HepG2 (cell line): ENCODE results near the gene SWSAP1. TPM values are rescaled to one million over a fixed set of nuclear protein-coding genes. Genes with fewer than 3 reads are reported as not detected.

ENCODE experiments used
- ASH2L ChIP-seq: fragments of 300-600, 200-600 bp; sonication (generic); IDR thresholded peaks from 2 replicates; pipeline ENCODE4 v1.7.0; 2017; ENCODE audit warnings: low read depth, mild to moderate bottlenecking, moderate library complexity, mixed read lengths, low read length; ENCODE audit not compliant: insufficient read length
- BHLHE40 ChIP-seq: IDR thresholded peaks from 2 replicates; pipeline ENCODE4 v1.6.1; 2011; ENCODE audit warnings: low read length, improper control_type of control experiment
- GPN1 ChIP-seq: sonication (generic); formaldehyde crosslinking; IDR thresholded peaks from 2 replicates; pipeline ENCODE4 v1.5.1; 2020; ENCODE audit warnings: missing genetic modification reagents, borderline replicate concordance
- HINFP ChIP-seq: sonication (generic); formaldehyde crosslinking; IDR thresholded peaks from 2 replicates; pipeline ENCODE4 v1.4.0; 2020; ENCODE audit warnings: low read depth, mild to moderate bottlenecking, missing genetic modification reagents
- JUN ChIP-seq: sonication (generic); formaldehyde crosslinking; IDR thresholded peaks from 2 replicates; pipeline ENCODE4 v1.4.0; 2020; ENCODE audit warnings: mild to moderate bottlenecking, missing genetic modification reagents
- NAIF1 ChIP-seq: sonication (generic); formaldehyde crosslinking; IDR thresholded peaks from 2 replicates; pipeline ENCODE4 v1.5.0; 2020; ENCODE audit warnings: mild to moderate bottlenecking, missing genetic modification reagents, borderline replicate concordance
- NRL ChIP-seq: sonication (generic); formaldehyde crosslinking; IDR thresholded peaks from 2 replicates; pipeline ENCODE4 v1.5.0; 2020; ENCODE audit warnings: missing genetic modification reagents, mild to moderate bottlenecking, moderate library complexity, borderline replicate concordance
- RAD51 ChIP-seq: fragments of 450-650 bp; IDR thresholded peaks from 2 replicates; pipeline ENCODE4 v1.6.1; 2016; ENCODE audit warnings: borderline replicate concordance
- SIN3A ChIP-seq: IDR thresholded peaks from 2 replicates; pipeline ENCODE4 v1.6.1; 2011; ENCODE audit warnings: low read depth, mild to moderate bottlenecking, control low read depth, low read length, borderline replicate concordance
- TAF1 ChIP-seq: sonication (generic); formaldehyde crosslinking; IDR thresholded peaks from 2 replicates; pipeline ENCODE4 v1.4.0; 2020; ENCODE audit warnings: missing genetic modification reagents
- WIZ ChIP-seq: sonication (generic); formaldehyde crosslinking; IDR thresholded peaks from 2 replicates; pipeline ENCODE4 v1.5.1; 2020; ENCODE audit warnings: mild to moderate bottlenecking, missing genetic modification reagents
- ZEB1 ChIP-seq: IDR thresholded peaks from 2 replicates; pipeline ENCODE4 v1.6.1; 2012; ENCODE audit warnings: mild to moderate bottlenecking, low read depth, inconsistent platforms; ENCODE audit not compliant: insufficient replicate concordance
- ZIK1 ChIP-seq: sonication (generic); formaldehyde crosslinking; IDR thresholded peaks from 2 replicates; pipeline ENCODE4 v1.5.0; 2020; ENCODE audit warnings: mild to moderate bottlenecking, low read depth, missing genetic modification reagents, borderline replicate concordance
- ZNF234 ChIP-seq: sonication (generic); formaldehyde crosslinking; conservative IDR thresholded peaks from 2 replicates; pipeline ENCODE4 v1.5.1; 2020; ENCODE audit warnings: mild to moderate bottlenecking, missing genetic modification reagents
- ZNF326 ChIP-seq: sonication (generic); formaldehyde crosslinking; IDR thresholded peaks from 2 replicates; pipeline ENCODE4 v1.4.0; 2020; ENCODE audit warnings: missing genetic modification reagents, borderline replicate concordance
- ZNF816 ChIP-seq: sonication (generic); formaldehyde crosslinking; IDR thresholded peaks from 2 replicates; pipeline ENCODE4 v1.8.0; 2022; ENCODE audit warnings: missing genetic modification reagents, mild to moderate bottlenecking, borderline replicate concordance
- ZSCAN31 ChIP-seq: sonication (generic); formaldehyde crosslinking; IDR thresholded peaks from 2 replicates; pipeline ENCODE4 v1.5.0; 2020; ENCODE audit warnings: low read depth, mild to moderate bottlenecking, missing genetic modification reagents
- polyA plus RNA-seq, 8 experiments: library from polyadenylated mRNA; depleted of rRNA in 3 of 8; stranded (reverse) in 7 of 8; unstranded in 1 of 8; fragments of >200 nt; fragmentation: Illumina TruSeq in 4 of 8; extraction: Trizol in 4 of 8; gene quantifications; 2 replicates each; pipeline versions ENCODE4 v1.2.1 to v1.2.3, GENCODE V29; 2011 to 2016; ENCODE audit warnings: low read depth in 4 of 8, missing spikeins in 1 of 8, mixed read lengths in 1 of 8; ENCODE audit not compliant: insufficient read depth in 1 of 8
- total RNA-seq, 5 experiments: library from RNA; depleted of rRNA; stranded (reverse); fragments of >200 nt; fragmentation: Illumina TruSeq; extraction: Trizol; gene quantifications; 2 replicates each; pipeline ENCODE4 v1.2.3, GENCODE V29; 2016; ENCODE audit warnings: low read depth in 1 of 5
- TF ChIP-seq, protein P1 (sequence below): sonication (generic); formaldehyde crosslinking; IDR thresholded peaks from 2 replicates; pipeline ENCODE4 v1.4.0; 2020; ENCODE audit warnings: missing genetic modification reagents
- TF ChIP-seq, protein P2 (sequence below): sonication (generic); formaldehyde crosslinking; IDR thresholded peaks from 2 replicates; pipeline ENCODE4 v1.4.0; 2020; ENCODE audit warnings: missing genetic modification reagents
- TF ChIP-seq, protein P3 (sequence below): sonication (generic); formaldehyde crosslinking; IDR thresholded peaks from 2 replicates; pipeline ENCODE4 v1.4.0; 2020; ENCODE audit warnings: missing genetic modification reagents

Gene SWSAP1
- total and polyA plus RNA-seq, 2 of the 13 experiments (the other 11 are each of a cell fraction or from before 2014, with no cell fraction given): 2.7 to 3.3 TPM

DNA sequence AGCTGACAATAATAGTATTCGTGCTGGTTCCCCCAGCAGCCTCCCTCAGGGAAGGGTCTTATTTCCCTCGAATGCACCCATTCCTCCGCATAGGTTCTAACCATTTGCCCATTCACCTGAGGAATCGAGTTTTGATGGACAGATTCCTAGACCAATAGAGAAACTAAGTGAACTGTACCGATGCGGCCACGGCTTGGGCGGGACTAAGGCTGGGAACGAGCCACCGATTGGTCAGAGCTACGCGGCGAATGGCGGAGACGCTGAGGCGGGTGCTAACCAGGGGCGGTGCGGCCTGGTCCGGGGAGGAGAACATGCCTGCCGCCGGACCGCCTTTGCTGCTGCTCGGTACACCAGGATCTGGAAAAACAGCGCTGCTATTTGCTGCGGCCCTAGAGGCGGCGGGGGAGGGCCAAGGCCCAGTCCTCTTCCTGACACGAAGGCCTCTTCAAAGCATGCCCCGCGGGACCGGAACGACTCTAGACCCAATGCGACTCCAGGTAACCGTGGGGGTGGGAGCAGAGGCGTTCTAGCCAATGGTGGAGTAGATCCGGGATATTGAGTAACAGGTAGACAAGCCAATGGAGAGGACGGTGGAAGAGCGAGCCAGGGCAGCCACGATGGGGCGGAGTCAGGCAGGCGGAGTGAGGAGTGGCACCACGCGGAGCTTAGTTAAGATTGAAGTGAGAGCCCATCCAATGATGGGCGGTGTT, at the start of gene SWSAP1 (continued):
- TF ChIP-seq, protein P1, sequence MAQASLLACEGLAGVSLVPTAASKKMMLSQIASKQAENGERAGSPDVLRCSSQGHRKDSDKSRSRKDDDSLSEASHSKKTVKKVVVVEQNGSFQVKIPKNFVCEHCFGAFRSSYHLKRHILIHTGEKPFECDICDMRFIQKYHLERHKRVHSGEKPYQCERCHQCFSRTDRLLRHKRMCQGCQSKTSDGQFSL (CRISPR knock-in tag): no peak; the same call in 1 of the 2 replicates
- TF ChIP-seq WIZ (CRISPR knock-in tag): peak; percentile 43; the same call in 1 of the 2 replicates
- TF ChIP-seq TAF1 (CRISPR knock-in tag): peak; percentile 87
- TF ChIP-seq, protein P2, sequence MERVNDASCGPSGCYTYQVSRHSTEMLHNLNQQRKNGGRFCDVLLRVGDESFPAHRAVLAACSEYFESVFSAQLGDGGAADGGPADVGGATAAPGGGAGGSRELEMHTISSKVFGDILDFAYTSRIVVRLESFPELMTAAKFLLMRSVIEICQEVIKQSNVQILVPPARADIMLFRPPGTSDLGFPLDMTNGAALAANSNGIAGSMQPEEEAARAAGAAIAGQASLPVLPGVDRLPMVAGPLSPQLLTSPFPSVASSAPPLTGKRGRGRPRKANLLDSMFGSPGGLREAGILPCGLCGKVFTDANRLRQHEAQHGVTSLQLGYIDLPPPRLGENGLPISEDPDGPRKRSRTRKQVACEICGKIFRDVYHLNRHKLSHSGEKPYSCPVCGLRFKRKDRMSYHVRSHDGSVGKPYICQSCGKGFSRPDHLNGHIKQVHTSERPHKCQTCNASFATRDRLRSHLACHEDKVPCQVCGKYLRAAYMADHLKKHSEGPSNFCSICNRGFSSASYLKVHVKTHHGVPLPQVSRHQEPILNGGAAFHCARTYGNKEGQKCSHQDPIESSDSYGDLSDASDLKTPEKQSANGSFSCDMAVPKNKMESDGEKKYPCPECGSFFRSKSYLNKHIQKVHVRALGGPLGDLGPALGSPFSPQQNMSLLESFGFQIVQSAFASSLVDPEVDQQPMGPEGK (CRISPR knock-in tag): 0 out of 2 replicates have a peak, but pooled peaks have one; percentile 28
- no peak for TF ChIP-seq BHLHE40
- TF ChIP-seq ZNF326 (CRISPR knock-in tag): no peak
- peak; percentile 92 for TF ChIP-seq ASH2L
- peak; percentile 96 for TF ChIP-seq NRL (CRISPR knock-in tag)
- TF ChIP-seq ZIK1: 0 out of 2 replicates have a peak, but pooled peaks have one; percentile 41
- peak; percentile 69; the same call in 1 of the 2 replicates for TF ChIP-seq ZSCAN31 (CRISPR knock-in tag)
- TF ChIP-seq ZNF816 (CRISPR knock-in tag): peak; percentile 19; the same call in 1 of the 2 replicates
- 0 out of 2 replicates have a peak, but pooled peaks have one; percentile 75 for TF ChIP-seq GPN1 (CRISPR knock-in tag)
- no peak for TF ChIP-seq RAD51
- no peak for TF ChIP-seq NAIF1 (CRISPR knock-in tag)
- TF ChIP-seq SIN3A: no peak
- no peak for TF ChIP-seq JUN
- TF ChIP-seq, protein P3, sequence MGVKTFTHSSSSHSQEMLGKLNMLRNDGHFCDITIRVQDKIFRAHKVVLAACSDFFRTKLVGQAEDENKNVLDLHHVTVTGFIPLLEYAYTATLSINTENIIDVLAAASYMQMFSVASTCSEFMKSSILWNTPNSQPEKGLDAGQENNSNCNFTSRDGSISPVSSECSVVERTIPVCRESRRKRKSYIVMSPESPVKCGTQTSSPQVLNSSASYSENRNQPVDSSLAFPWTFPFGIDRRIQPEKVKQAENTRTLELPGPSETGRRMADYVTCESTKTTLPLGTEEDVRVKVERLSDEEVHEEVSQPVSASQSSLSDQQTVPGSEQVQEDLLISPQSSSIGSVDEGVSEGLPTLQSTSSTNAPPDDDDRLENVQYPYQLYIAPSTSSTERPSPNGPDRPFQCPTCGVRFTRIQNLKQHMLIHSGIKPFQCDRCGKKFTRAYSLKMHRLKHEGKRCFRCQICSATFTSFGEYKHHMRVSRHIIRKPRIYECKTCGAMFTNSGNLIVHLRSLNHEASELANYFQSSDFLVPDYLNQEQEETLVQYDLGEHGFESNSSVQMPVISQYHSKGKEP: no peak
- TF ChIP-seq ZNF234 (CRISPR knock-in tag): no peak
- peak; percentile 82 for TF ChIP-seq ZEB1
- TF ChIP-seq HINFP (CRISPR knock-in tag): 0 out of 2 replicates have a peak, but pooled peaks have one; percentile 26
